HG02763 (cell line): ENCODE data around the gene MYO16.
"Not testable (repeated sequence)": the region's sequence is repeated elsewhere in the genome, so short reads cannot be mapped to it uniquely, and the experiment has no call there.

Source experiments
- ATAC-seq: cut with Tn5 transposase; IDR thresholded peaks from one replicate; pipeline ENCODE4 v1.9.1; 2021; ENCODE audit warnings: mild to moderate bottlenecking, moderate library complexity; ENCODE audit not compliant: unreplicated experiment

Gene MYO16

DNA sequence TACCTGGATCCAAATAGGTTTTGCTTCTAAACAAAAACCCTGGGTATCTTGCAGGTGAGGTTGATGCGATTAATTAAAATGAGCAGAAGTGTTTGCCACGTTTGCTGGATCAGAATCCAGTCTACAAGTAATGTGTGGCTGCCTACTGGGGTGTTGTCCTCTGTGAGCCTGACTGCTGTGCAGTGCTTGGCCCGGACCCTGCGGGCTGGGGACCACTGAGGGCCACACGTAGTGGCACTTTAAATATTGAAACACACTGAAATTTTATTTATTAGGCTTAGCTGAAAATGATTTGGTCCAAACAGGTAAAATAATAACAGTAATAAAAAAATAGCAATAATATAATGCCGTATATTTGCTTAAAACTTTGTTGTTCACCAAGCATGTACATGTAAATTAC, 338.0 kb downstream of the MYO16 start:
- ATAC-seq = no peak

DNA sequence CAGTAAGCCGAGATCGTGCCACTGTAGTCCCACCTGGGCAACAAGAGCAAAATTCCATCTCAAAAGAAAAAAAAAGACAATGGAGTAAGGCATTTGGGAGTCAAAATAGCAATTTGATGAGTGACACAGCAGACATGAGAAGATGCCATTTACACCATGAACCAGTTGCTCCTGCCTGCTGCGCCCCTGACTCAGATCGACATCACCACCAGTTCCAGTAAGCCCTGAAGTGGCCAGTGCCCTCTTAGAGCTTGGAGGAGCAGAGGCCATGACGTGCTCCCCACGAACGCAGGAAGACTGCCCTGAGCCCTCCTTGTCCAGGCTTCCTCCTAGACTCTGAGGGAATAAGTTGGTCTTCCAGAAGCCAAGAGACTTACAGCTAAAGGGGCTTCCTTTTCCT, 339.2 kb downstream of the MYO16 start:
- no peak for ATAC-seq

DNA sequence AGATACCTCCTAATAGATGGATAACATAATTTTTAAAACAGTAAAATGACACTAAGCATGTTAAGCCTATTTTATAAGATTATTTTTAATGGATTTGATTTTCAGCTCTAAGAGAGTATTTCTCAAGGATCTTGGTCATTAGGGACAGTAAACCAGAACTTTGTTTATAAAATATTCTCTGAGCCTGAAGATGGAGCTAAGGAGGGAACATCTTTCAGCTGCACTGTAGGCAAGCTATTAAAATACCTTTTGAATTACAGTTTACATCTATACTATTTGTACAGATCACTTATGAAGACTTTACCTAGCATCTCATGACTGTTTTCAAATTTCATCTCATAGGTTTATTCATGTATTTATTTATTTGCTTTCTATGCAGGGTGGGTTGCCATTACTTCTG, 345.3 kb downstream of the MYO16 start:
- ATAC-seq = no peak

DNA sequence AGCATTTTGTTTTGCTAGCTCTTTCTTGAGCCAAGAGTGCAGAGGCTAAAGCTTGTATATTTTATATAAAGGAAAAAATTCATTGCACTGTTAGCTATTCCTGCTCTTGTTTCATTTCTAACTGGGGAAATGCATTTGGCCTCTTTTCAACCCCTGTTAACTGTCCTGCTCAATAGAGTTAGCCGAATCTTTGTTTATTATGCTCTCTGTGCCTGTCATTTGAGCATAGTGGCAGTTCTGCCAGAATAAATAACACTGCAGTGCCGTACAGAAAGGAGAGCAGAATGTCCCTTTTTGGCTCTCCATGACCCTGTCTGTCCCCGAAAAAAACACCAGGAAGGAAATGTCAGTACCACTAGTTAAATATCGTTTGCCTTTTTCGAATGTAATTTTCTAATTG, 350.8 kb downstream of the MYO16 start:
- ATAC-seq = no peak

DNA sequence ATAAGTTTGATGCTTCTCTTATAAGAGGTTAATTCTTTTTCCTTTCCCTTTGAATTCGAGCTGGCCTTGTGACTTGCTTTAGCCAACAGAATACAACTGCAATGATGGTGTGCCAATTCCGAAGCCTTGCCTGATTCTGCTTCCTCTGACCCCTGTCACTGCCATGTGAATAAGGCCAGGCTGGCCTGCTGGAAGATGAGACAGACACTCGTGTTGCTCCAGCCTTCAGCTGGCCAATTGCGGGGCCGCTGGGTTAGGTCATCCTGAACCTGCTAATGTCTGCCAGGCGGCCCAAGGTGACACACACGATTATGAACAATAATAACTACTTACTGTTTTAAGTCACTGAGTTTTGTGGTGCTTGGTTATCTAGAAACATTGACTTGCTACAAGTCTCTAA, 352.0 kb downstream of the MYO16 start:
- no peak for ATAC-seq

DNA sequence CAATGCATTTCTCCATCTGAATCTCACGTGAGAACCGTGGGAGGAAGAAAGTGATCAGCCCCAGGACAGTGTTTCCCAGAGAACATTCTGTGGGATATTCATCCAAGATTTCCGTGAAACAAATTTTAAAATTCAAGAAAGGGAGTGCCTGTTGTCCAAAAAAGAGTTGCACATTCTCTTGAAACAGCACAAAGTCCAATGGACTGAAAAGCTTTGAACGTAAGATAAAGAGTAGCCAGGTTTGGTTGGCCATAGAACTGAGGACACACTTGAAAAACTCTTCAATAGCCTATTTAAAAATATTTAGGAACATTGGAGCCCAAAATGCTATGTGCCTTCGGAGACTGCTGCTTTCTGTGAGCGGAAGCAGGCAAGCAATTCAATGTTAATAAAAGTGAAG, 353.9 kb downstream of the MYO16 start:
- no peak for ATAC-seq

DNA sequence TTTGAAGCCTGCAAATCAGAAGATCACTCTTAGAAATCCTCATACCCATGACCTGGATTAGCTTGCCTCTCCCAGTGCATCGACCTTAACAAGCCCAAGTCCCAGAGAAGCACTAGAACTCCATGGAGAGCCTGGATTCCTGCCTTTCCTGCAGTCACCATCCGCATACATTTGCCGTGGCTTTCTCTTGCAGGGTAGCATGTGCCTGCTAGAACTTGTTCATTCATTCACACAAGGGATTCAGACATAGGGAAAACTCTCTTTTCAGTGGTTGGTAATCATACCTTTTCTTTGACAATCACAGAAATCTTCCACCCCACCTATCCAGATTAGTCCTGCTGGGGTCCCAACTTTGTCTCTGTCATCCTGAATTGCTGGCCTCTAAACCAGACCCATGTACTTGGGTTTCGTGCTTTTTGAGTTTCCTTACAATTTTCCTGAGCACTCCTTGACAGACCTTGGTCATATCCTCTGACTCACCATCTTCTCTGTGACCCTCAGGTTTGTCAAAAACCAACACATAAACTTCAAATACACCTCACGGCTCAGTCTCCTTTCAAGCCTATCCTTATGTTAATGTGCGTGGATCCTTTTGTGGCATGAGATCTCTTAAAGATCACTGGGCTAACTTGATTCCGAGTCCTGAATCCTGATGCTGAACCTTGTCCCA, 355.0 kb downstream of the MYO16 start:
- ATAC-seq = no peak

DNA sequence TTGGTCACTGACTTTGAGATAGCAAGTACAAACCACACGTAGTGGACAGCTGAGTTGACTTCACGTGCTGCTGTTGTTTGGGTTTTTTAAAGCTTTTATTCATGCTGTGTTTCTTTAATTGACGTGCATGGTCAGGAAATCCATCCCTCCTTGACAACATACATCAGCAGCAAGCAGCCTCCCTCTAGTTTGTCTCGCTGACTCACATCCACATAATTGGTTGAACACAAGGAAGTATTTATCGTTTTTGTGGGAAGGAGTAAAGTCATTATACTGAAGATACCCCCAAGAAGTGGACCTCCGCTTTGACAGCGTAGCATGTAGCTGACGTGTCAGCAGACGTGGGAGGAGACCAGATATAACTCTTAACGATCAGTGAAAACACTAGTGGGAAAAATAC, 355.8 kb downstream of the MYO16 start:
- no peak for ATAC-seq

DNA sequence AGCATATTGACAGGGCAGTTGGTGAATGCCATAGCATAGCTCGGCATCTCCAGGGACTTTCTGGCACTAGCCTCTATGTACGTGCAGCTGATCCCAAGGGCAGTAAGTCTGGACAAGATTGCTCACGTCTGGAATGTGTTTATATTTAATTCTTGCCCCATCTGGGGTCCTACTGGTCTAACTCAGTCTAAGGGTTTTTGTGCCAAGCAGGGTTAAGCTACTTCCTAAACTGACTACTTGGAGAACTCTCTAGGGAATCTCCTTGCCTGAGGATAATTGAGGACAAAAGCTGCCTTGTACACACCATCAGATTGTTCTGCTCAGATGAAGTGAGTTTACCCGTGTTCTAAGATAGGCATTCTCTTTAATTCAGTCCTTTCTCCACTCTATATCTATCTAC, 358.1 kb downstream of the MYO16 start:
- no peak for ATAC-seq

DNA sequence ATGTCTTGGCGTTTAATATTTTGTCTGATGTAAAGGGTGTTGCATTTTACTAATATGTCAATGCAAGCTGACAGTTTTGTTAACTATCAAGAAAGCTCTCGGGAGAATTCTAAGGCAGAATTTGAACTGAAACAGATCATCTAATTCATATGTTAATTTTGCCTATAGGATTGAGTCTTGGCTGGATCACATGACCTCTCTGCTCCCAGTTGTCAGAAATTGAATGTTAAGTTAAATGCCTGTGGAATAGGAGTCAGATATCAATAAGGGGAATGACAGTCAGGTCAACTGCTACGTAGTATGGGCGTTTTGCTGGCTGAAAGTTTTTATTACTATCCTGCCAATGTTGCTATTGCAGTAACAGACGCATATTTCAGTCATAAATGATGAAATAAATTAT, 358.5 kb downstream of the MYO16 start:
- ATAC-seq = no peak

DNA sequence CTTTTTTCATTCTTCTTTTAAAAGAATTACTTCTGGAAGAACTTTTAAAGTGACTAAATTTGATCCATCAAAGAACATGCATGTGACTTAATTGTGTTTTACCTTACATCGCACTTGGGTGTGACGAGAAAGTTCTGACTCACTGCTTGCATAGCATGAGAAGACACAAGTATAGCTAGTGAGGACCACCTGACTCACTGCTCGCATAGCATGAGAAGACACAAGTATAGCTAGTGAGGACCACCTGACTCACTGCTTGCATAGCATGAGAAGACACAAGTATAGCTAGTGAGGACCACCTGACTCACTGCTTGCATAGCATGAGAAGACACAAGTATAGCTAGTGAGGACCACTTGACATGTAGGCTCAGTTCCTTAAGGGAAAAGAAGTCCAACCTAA, 362.0 kb downstream of the MYO16 start:
- not testable (repeated sequence) for ATAC-seq

DNA sequence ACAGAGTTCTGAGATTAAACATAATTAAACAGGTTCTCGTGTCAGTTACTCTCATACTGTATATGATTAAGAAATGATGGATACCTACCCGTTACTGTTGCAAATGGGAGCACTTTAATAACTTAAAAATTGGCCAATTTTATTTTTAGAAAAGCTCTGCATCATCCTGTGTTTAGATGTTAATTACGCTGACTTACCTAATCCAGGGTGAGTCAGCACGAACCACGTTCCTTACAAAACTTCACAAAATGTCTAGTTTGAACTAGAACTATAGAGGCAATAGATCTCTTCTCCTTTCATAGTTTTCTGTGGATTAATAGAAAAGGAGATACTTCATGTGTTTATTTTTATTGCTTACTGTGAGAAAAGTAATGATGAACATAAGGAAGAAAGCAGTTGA, 363.9 kb downstream of the MYO16 start:
- no peak for ATAC-seq

DNA sequence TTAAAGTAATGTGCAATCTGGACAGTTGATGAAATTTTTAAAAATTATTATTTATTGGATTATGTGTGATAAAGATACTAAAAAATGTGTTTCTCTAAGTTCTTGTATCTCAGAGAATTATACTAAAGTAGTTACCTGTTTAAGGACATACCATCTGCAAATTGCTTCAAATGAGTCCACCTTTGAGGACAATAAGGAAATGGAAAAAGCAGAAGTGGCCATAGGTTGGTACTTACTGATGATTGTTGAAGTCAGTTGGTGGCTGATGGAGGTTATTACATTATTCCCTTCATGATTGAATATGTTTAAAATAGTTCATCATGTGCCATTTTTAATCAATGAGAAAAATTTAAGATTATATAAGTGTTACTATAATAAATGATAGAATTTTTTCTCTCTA, 367.0 kb downstream of the MYO16 start:
- no peak for ATAC-seq

DNA sequence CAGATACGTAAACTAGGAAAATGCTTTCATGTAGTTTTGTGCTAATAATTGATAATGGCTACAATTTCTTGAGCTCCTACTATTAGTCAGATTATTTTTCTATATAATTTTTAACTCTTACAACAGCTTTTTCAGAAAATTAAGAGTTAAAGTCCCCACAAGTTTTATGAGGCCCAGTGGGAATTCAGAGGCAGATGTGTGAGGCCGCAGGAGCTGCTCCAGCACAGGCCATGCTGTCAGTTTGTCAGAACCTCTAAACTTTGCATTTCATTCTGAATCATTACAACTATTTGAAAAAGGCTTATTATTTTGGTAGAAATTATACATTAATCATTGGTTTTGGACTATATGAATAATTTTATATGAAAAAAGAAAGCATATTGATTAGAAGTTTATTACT, 370.8 kb downstream of the MYO16 start:
- ATAC-seq = no peak

DNA sequence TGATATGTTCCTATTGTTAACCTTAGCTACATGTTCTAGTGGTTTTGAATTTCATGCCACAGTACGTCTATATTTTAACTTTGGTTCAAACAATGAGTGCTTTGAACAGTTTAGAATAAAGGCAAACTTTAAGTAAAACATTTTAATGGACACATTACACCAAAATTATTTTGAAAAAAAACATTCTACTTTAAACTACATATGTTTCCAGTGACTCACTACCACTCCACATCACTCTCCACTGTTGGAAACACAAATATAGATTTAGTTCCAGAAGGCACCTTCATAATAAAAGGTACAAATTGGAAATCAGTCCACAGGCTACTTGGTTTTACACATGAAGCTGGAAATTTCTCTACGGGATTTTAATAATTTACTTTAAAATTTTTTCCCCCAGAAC, 373.5 kb downstream of the MYO16 start:
- ATAC-seq = no peak

DNA sequence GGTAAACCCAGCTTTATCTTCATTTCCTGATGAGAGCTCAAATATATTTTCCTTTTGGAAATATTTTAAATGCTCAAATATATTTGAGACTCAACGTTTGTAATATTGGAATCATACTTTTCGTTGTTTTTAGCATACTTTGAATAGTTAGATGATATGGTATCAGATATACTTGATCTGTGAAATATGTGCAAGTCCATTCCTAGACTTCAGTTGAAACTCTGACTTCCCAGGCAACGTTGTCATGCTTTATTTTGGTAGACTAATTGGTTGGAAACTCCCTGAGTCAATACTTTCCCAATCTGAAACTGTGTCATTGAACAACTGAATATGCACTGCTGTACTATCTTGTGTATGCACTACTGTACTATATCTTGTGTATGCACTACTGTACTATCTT, 378.5 kb downstream of the MYO16 start:
- no peak for ATAC-seq

DNA sequence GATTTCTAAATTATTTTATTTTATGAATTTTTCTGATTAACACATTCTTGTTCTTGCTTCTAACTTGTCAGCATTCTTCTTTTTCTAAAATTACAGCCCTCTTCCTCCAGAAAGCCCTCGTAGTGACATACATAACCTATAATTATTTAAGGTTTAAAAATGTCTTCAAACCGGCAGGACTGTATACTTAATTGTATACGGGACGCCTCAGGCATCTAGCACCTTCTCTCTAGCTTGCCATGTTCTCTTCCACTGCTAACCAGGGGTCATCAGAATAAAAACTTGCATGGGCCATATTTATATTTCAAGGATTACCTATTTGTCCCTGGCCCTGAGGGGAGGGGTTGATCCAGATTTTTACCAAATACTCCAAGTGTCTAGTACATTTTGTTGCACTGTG, 380.3 kb downstream of the MYO16 start:
- ATAC-seq = no peak

DNA sequence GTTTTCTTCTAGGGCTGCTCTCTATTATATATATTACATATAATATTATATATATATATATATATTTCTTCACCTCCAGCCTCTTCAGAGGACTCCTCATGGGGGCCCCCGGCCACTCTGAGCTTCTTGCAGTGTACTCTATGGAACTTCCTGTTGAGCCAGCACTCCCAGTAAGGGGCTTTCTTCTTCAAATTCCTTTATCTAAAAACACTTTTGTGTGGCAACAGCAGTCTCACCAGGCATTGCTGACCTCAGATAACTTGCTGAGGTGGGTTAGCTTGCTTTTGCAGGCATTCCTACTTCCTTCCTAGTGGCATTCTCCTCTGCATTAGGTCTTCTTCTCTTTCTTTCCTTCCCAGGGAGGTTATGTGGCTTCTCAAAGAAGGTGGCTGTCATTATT, 381.5 kb downstream of the MYO16 start:
- ATAC-seq = no peak

DNA sequence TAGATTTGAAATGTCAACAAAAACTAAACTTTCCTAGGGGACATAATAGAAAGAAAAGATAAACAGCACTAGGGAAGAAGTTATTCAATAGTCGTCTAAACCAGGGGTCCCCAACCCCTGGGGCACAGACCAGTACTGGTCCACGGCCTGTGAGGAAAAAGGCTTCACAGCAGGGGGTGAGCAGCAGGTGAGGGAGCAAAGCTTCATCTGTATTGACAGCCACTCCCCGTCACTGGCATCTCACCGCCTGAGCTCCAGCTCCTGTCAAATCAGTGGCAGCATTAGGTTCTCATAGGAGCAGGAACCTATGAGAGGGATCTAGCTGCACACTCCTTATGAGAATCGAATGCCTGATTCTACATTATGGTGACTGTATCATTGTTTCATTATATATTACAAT, 382.7 kb downstream of the MYO16 start:
- ATAC-seq = no peak

DNA sequence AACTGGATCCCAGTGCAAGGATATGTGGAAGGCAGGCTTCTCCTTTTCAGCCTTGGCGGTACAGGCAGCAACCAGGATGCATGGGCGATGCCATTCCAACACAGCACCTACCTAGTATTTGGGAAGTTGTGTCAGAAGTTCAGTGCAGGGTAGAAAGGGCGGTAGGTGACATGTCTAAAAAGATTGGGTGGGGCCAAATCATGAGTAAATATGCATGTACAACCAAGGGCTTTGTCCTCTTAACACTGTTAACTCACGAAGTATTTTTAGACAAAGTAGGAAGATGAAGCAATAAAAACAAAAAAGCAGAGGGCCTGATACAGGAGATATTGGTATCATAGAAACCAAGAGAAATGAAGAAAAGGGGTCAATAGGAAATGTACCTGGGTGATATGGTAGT, 392.1 kb downstream of the MYO16 start:
- no peak for ATAC-seq

DNA sequence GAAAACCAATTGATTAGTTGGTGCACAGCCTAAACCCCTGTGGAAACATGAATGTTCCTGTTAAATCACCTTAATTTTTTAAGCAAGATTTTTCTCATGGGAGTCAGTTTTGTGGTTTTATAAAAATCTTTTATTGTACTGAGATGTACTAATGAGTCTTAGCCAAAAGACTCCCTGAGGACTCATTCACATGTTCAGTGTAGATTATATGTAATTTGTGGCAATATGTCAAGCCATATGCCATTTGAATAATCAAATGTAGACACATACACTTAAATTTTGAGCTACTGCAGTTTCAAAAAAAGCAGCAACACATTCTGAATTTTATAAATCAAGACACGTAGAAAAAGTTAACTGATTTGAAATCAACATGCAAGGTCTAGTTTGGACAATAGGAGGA, 395.2 kb downstream of the MYO16 start:
- no peak for ATAC-seq

DNA sequence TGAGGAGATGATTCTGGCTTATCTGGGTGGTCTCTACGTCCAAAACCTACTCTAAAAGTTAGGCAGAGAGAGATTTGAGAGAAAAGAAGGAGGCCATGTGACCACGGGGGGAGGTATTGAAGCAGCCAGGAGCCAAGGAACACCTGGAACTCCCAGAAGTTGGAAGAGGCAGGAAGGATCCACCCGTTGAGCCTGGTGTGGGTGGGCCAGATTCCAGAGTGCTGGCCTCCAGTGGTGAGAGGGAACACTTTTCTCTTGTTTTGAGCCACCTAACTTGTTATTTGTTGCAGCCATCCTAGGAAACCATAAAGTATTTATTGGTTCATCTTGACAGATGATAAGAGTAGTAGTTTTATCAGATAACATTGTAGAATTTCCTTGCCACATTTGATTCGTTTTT, 396.9 kb downstream of the MYO16 start:
- no peak for ATAC-seq

DNA sequence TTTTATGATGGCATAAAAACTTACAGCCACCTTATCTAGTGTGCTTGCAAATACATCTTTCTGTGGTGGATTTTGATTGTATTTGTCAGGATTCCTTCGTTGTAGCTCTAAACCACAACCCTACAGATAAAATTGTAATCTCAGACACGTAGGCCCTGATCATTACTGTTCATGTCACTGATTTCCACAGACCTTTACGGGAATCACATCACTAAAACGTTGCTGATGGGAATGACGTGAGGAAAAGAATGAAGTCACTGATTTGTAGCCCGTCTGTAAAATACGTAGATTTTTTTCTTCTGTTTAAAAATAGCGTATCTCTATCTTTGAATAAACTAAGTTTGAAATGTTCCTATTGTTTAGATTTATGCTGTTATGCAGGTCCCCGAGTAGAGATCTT, 399.2 kb downstream of the MYO16 start:
- no peak for ATAC-seq

DNA sequence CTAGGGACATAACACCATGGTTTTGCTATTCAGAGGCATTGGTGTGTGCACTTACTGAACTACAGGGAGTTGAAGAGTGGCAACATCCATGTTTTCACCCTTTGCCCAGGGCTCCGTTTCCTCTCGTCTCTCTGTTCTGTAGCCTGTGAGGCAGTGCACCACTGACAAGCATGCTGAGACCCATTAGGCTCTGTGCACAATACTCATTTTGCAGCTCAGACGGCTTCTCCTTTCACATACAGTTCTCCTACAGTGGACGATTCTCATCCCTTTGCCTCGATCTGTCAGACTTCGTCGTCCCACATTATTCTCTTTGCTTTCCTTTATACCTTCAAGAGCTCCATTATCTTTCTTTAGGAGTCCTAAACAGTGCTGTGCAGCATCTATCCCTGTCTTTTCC, 403.7 kb downstream of the MYO16 start:
- no peak for ATAC-seq
